B cell (primary cell): ENCODE data around the gene CDCA7L. TPM values are rescaled to one million over a fixed set of nuclear protein-coding genes. Genes with fewer than 3 reads are reported as not detected.

Source experiments
- ATAC-seq: fragments of 200-7000 bp; cut with Tn5 transposase; one replicate; pipeline ENCODE4 v1.10.0; 2021; ENCODE audit warnings: low read depth, mild to moderate bottlenecking, moderate number of reproducible peaks, moderate library complexity
- CTCF ChIA-PET: fragments of 350-600 bp; sonication (Branson Sonifier 250); formaldehyde crosslinking; loops from one replicate; lab custom pipeline; 2021; ENCODE audit warnings: antibody characterized with exemption, inconsistent platforms; lab: Charles Lee
- POLR2A ChIA-PET: fragments of 350-600 bp; sonication (Branson Sonifier 250); formaldehyde crosslinking; loops from one replicate; lab custom pipeline; 2021; ENCODE audit warnings: antibody characterized with exemption; lab: Charles Lee
- DNase-seq: peaks from one replicate; pipeline ENCODE4 v3.0.0; 2013
- H2AFZ ChIP-seq: 2 replicates; pipeline ENCODE4 v1.6.1; 2012; ENCODE audit warnings: mild to moderate bottlenecking, low read depth, low read length; ENCODE audit not compliant: insufficient read depth, poor library complexity, severe bottlenecking
- H3K27ac ChIP-seq, 2 donors: 1 replicate in 1 of 2; 2 replicates in 1 of 2; pipeline ENCODE4 v1.5.1; 2012 to 2013; ENCODE audit warnings: low read length in 2 of 2, mild to moderate bottlenecking in 2 of 2, moderate library complexity in 1 of 2
- H3K27me3 ChIP-seq, 4 experiments: fragments of 200-600 bp in 1 of 4; sonication (generic) in 1 of 4; replicated peaks in 1 of 4; 1 replicate in 2 of 4; 2 replicates in 2 of 4; pipeline versions ENCODE4 v1.6.1 to v1.7.0; 2013 to 2016; ENCODE audit warnings: low read length in 3 of 4, mild to moderate bottlenecking in 2 of 4, mixed read lengths in 1 of 4, moderate library complexity in 1 of 4; ENCODE audit not compliant: insufficient read depth in 4 of 4, control insufficient read depth in 3 of 4; ENCODE audit errors: control extremely low read depth in 1 of 4
- H3K36me3 ChIP-seq, 2 experiments: replicated peaks in 1 of 2; 1 replicate in 1 of 2; 2 replicates in 1 of 2; pipeline versions ENCODE4 v1.6.1 to v1.7.1; 2013; ENCODE audit warnings: low read length in 1 of 2; ENCODE audit not compliant: insufficient read depth in 2 of 2, control insufficient read depth in 1 of 2; ENCODE audit errors: control extremely low read depth in 1 of 2, extremely low read depth in 1 of 2
- H3K4me1 ChIP-seq, 2 donors: fragments of 200-600 bp in 1 of 2; sonication (generic) in 1 of 2; 1 replicate in 1 of 2; 2 replicates in 1 of 2; pipeline versions ENCODE4 v1.5.1 to v1.6.1; 2013 to 2017; ENCODE audit warnings: low read length in 2 of 2; ENCODE audit not compliant: control insufficient read depth in 2 of 2, insufficient read depth in 2 of 2
- H3K4me2 ChIP-seq: replicated peaks from 2 replicates; pipeline ENCODE3; 2012; ENCODE audit warnings: mild to moderate bottlenecking, low read depth, low read length; ENCODE audit not compliant: poor library complexity, severe bottlenecking
- H3K4me3 ChIP-seq, 5 experiments: fragments of 200-600 bp in 1 of 5; sonication (generic) in 1 of 5; 1 replicate in 3 of 5; 2 replicates in 2 of 5; pipeline versions ENCODE4 v1.5.1 to v1.7.0; 2011 to 2016; ENCODE audit warnings: low read length in 4 of 5, mild to moderate bottlenecking in 4 of 5, low read depth in 2 of 5, control low read depth in 1 of 5, moderate library complexity in 1 of 5; ENCODE audit not compliant: insufficient read depth in 1 of 5; ENCODE audit errors: control extremely low read depth in 1 of 5, extremely low read depth in 1 of 5
- H3K79me2 ChIP-seq: fragments of 200-600 bp; sonication (generic); one replicate; pipeline ENCODE4 v1.6.0; 2016; ENCODE audit warnings: low read length; ENCODE audit not compliant: control insufficient read depth, insufficient read depth
- H3K9ac ChIP-seq: fragments of 200-600 bp; sonication (generic); 2 replicates; pipeline ENCODE4 v1.6.1; 2017; ENCODE audit warnings: mild to moderate bottlenecking, low read length, moderate library complexity
- H3K9me3 ChIP-seq, 3 donors: one replicate each; pipeline versions ENCODE4 v1.6.1 to v1.7.1; 2013; ENCODE audit warnings: low read length in 2 of 3; ENCODE audit not compliant: control insufficient read depth in 2 of 3, insufficient read depth in 1 of 3; ENCODE audit errors: control extremely low read depth in 1 of 3
- H4K20me1 ChIP-seq: 2 replicates; pipeline ENCODE4 v1.6.0; 2012; ENCODE audit warnings: mild to moderate bottlenecking, low read length; ENCODE audit not compliant: insufficient read depth, control insufficient read depth, poor library complexity, severe bottlenecking
- H3K27ac Mint-ChIP-seq: one replicate; pipeline ENCODE4 v1.8.0; 2021; ENCODE audit warnings: mixed read lengths
- H3K27me3 Mint-ChIP-seq: one replicate; pipeline ENCODE4 v1.8.0; 2021; ENCODE audit warnings: mixed read lengths
- H3K4me1 Mint-ChIP-seq: one replicate; pipeline ENCODE4 v1.8.0; 2021; ENCODE audit warnings: mixed read lengths
- H3K4me3 Mint-ChIP-seq: one replicate; pipeline ENCODE4 v1.8.0; 2021; ENCODE audit warnings: mixed read lengths
- H3K9me3 Mint-ChIP-seq: one replicate; pipeline ENCODE4 v1.8.0; 2022; ENCODE audit warnings: mixed read lengths; ENCODE audit not compliant: insufficient read depth
- EZH2 ChIP-seq: IDR thresholded peaks from 2 replicates; pipeline ENCODE4 v1.6.1; 2012; ENCODE audit warnings: borderline replicate concordance, low read depth, mild to moderate bottlenecking, moderate library complexity, low read length; ENCODE audit not compliant: insufficient read depth, poor library complexity, severe bottlenecking
- WGBS: methylation state at CpG from one replicate; pipeline ENCODE4 v1.1.5; 2013; ENCODE audit warnings: missing lambda C conversion rate; ENCODE audit not compliant: insufficient coverage; 5-methylcytosine and 5-hydroxymethylcytosine counted together
- intact Hi-C: fragments of 100-400 bp; cut with micrococcal nuclease; formaldehyde crosslinking; loops from one replicate; pipeline ENCODE4 v1.10.0; 2022
- polyA plus RNA-seq: library from polyadenylated mRNA; depleted of rRNA; stranded (reverse); fragments of >200 nt; gene quantifications from 2 replicates; pipeline ENCODE4 v1.2.3, GENCODE V29; 2012
- total RNA-seq, 2 donors: library from RNA; stranded (reverse); fragments of 120-200 nt in 1 of 2; gene quantifications; 1 replicate in 1 of 2; 2 replicates in 1 of 2; pipeline versions ENCODE4 v1.2.3 to v1.2.4, GENCODE V29; 2013 to 2022
- TF ChIP-seq, protein P1 (sequence below): fragments of 200-600 bp; IDR thresholded peaks from one replicate; pipeline ENCODE4 v1.8.0; 2022; ENCODE audit warnings: antibody characterized with exemption, mild to moderate bottlenecking

The CDCA7L gene
- total and polyA plus RNA-seq, 2 donors (not counting 1 experiment from before 2014, with no cell fraction given) = 84.0 to 129 TPM

DNA sequence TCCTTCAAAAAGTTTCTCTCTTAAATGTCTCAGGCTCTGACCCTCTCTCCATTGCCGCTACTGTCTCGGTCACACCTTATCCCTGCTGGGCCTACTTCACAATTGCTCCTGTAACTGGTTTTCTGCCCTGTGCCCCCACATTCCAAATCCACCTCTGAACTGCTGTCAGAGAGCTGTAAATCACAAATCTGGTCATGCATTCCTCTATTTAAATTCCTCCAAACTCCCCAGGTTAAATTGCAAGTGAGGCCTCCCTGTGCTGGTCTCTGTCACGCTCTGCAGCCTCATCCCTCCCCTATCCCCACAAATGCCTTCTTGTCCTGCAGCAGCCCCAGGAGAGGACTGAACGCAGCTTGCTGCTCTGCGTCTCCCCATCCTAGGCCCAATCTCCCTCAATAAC lies 40.4 kb upstream of the CDCA7L start:
- Mint-ChIP-seq H3K27me3 (peaks cover 3% of the 10 kb centered on the region), H3K27ac (no peak overlapping the region), H3K4me3 (no peak overlapping the region), H3K4me1 (no peaks in the 10 kb centered on the region), H3K9me3 (no peaks in the 10 kb centered on the region)
- intact Hi-C loops = no loop called here
- no peak for ATAC-seq
- Histone ChIP-seq H2AFZ (no peak overlapping the region), H3K36me3 (no peaks in the 10 kb centered on the region), H4K20me1 (no peaks in the 10 kb centered on the region), H3K4me1 (no peaks in the 10 kb centered on the region), H3K4me2 (no peak overlapping the region), H3K9me3 (no peaks in the 10 kb centered on the region), H3K79me2 (no peaks in the 10 kb centered on the region), H3K4me3 (no peak overlapping the region), H3K27me3 (no peaks in the 10 kb centered on the region), H3K9ac (no peak overlapping the region), H3K27ac (no peak overlapping the region)
- WGBS = 98% methylated on average over 5 of the region's 5 CpGs
- no peak for DNase-seq
- POLR2A ChIA-PET = no interaction called here
- CTCF ChIA-PET = no interaction called here
- TF ChIP-seq EZH2 = no peak

DNA sequence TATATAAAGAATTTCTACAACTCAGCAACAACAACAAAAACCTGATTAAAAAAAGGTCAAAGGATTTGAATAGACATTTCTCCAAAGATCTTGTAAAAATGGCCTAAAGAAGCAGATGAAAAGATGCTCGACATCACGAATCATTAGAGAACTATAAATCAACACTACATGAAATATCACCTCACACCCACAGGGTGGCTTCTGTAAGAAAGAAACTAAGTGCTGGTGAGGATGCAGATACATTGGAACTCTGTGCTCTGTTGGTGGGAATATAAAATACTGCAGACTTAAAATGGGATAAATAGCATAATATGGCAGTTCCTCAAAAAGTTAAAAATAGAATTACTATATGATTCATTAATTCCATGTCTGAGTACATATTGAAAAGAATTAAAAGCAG lies 38.3 kb upstream of the CDCA7L start:
- Histone ChIP-seq H2AFZ (no peak overlapping the region), H3K27ac (no peak overlapping the region), H3K9me3 (no peaks in the 10 kb centered on the region), H3K36me3 (no peaks in the 10 kb centered on the region), H3K4me3 (no peak overlapping the region), H3K9ac (no peak overlapping the region), H3K4me2 (no peak overlapping the region), H3K27me3 (no peaks in the 10 kb centered on the region), H3K4me1 (no peaks in the 10 kb centered on the region), H4K20me1 (no peaks in the 10 kb centered on the region), H3K79me2 (no peaks in the 10 kb centered on the region)
- Mint-ChIP-seq H3K4me1 (no peaks in the 10 kb centered on the region), H3K27me3 (no peaks in the 10 kb centered on the region), H3K4me3 (no peak overlapping the region), H3K9me3 (no peaks in the 10 kb centered on the region), H3K27ac (no peak overlapping the region)
- intact Hi-C loops = no loop called here
- WGBS = no CpG with 5 or more reads among the region's 2 CpGs
- TF ChIP-seq, protein P1, sequence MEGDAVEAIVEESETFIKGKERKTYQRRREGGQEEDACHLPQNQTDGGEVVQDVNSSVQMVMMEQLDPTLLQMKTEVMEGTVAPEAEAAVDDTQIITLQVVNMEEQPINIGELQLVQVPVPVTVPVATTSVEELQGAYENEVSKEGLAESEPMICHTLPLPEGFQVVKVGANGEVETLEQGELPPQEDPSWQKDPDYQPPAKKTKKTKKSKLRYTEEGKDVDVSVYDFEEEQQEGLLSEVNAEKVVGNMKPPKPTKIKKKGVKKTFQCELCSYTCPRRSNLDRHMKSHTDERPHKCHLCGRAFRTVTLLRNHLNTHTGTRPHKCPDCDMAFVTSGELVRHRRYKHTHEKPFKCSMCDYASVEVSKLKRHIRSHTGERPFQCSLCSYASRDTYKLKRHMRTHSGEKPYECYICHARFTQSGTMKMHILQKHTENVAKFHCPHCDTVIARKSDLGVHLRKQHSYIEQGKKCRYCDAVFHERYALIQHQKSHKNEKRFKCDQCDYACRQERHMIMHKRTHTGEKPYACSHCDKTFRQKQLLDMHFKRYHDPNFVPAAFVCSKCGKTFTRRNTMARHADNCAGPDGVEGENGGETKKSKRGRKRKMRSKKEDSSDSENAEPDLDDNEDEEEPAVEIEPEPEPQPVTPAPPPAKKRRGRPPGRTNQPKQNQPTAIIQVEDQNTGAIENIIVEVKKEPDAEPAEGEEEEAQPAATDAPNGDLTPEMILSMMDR = no peak
- no peak for TF ChIP-seq EZH2
- DNase-seq (no peak), ATAC-seq (no peak)
- ChIA-PET POLR2A (no interaction called here), CTCF (interaction anchor here (2.0 kb wide), 1 partner anchor 17 kb away, joined by 5 read pairs; no protein-coding TSS in a partner anchor)
